Gastrocnemius medialis (tissue), 4 donors: ENCODE data around the gene TSHR. TPM values are rescaled to one million over a fixed set of nuclear protein-coding genes. Genes with fewer than 3 reads are reported as not detected.

Source experiments
- ATAC-seq, 2 donors: fragments of 150-250 bp; one replicate each; pipeline ENCODE4 v1.9.1; 2016
- DNase-seq, 2 donors: peaks; one replicate each; pipeline ENCODE4 v3.0.0-alpha.2; 2019
- H3K27ac ChIP-seq, 4 donors: fragments of 200-600 bp; sonication (generic); 1 replicate in 1 of 4; 2 replicates in 3 of 4; pipeline ENCODE4 v1.5.1; 2016 to 2018; ENCODE audit warnings: mild to moderate bottlenecking in 2 of 4, moderate library complexity in 1 of 4
- H3K27me3 ChIP-seq, 3 donors: fragments of 200-600 bp; sonication (generic) in 2 of 3; 1 replicate in 1 of 3; 2 replicates in 2 of 3; pipeline versions ENCODE4 v1.5.1 to v1.6.0; 2016 to 2019; ENCODE audit warnings: mild to moderate bottlenecking in 1 of 3, moderate library complexity in 1 of 3
- H3K36me3 ChIP-seq, 2 donors: fragments of 200-600 bp; sonication (generic) in 1 of 2; one replicate each; pipeline ENCODE4 v1.5.1; 2017 to 2018
- H3K4me1 ChIP-seq, 2 donors: fragments of 200-600 bp; sonication (generic) in 1 of 2; one replicate each; pipeline ENCODE4 v1.5.1; 2016 to 2017; ENCODE audit warnings: mild to moderate bottlenecking in 2 of 2
- H3K4me3 ChIP-seq, 4 donors: fragments of 200-600 bp; sonication (generic) in 3 of 4; 1 replicate in 1 of 4; 2 replicates in 3 of 4; pipeline ENCODE4 v1.5.1; 2016 to 2019; ENCODE audit warnings: mild to moderate bottlenecking in 2 of 4
- H3K9me3 ChIP-seq, 3 donors: fragments of 200-600 bp; sonication (generic) in 2 of 3; 1 replicate in 1 of 3; 2 replicates in 2 of 3; pipeline ENCODE4 v1.5.1; 2016 to 2019
- POLR2A ChIP-seq, 2 donors: fragments of 450-650 bp; IDR thresholded peaks; one replicate each; pipeline ENCODE4 v1.6.1; 2017; ENCODE audit warnings: antibody characterized with exemption in 2 of 2, mild to moderate bottlenecking in 2 of 2, moderate library complexity in 2 of 2
- in situ Hi-C, 4 donors: fragments of 200-750 bp; cut with MboI; loops; one replicate each; pipeline versions ENCODE4 v1.15.0 to v1.8.0; 2017; ENCODE audit warnings: low sequenced_read_pairs in 4 of 4
- intact Hi-C: fragments of 100-400 bp; cut with DNase I; formaldehyde crosslinking; loops from one replicate; pipeline ENCODE4 v1.15.1; 2023; ENCODE audit warnings: low total_unique reads
- total RNA-seq, 4 donors: library from RNA; depleted of rRNA; stranded (reverse); fragments of >200 nt; gene quantifications; one replicate each; pipeline versions ENCODE4 v1.1.0 to v1.2.3, GENCODE V29; 2016
- TF ChIP-seq, protein P1 (sequence below), 5 experiments: fragments of 450-650 bp in 3 of 5; fragments of 200-600 bp in 2 of 5; sonication (generic) in 2 of 5; IDR thresholded peaks in 4 of 5; conservative IDR thresholded peaks in 1 of 5; 1 replicate in 4 of 5; 2 replicates in 1 of 5; pipeline ENCODE4 v1.5.1; 2016 to 2019; ENCODE audit warnings: antibody characterized with exemption in 5 of 5, mild to moderate bottlenecking in 3 of 5, moderate library complexity in 3 of 5

Gene TSHR
- total RNA-seq, 4 donors from 2014 or later, result not detected

DNA sequence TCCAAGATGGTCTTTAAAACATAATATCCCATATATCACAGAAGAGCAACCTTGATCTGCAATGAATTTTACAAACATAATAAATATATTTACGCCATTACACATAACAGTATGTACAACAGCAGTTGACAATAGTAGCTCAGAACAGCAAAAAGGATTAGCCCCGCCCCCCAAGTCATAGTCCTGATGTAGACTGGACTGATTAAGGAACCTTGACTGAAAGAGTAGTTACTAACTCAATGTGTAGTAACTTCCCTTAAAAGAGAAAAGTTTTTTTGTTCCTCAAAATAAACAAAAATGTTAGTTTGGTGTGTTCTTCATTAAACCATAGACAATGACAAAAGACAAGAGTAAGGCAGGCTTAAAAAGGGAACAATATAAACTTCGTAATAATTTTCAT lies 220.8 kb downstream of the TSHR start:
- no peak overlapping the region for H3K27ac ChIP-seq

DNA sequence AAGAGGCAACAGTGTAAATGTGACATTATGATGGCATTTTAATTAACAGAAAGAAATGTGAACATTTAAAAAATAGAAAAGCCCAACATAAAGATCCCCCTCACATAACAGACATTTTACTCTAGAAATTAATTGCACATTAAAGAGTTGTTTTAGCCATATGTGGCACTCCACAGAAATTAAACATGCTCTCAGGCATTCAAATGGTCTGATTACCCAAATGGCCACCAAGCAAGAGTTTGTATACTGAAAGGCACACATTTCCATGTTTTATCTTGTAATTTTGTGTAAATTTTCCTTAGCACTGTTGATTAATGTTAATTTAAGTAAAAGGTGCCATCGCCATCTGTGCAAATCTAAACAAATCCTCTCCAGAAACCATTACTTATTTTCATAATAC lies 221.8 kb downstream of the TSHR start:
- H3K4me1 ChIP-seq, result peaks cover 0 to 5% of the 10 kb centered on the region in 2 donors
- peak overlapping the region in 1 of 4 donors; percentile 10 for H3K27ac ChIP-seq
- DNase-seq, result no peak
- no peaks in the 10 kb centered on the region for H3K27me3 ChIP-seq
- in situ Hi-C loops (loop anchor here in 1 of 4 donors (10.0 kb wide), 1 partner anchor 232 kb away; the partner anchor contains the start of gene CEP128), intact Hi-C loops (no loop called here)
- H3K4me3 ChIP-seq, result no peak overlapping the region
- ATAC-seq, result no peak
- no peaks in the 10 kb centered on the region for H3K36me3 ChIP-seq
- TF ChIP-seq POLR2A (IDR thresholded peaks at IDR 0.05), result no peak
- TF ChIP-seq, protein P1, sequence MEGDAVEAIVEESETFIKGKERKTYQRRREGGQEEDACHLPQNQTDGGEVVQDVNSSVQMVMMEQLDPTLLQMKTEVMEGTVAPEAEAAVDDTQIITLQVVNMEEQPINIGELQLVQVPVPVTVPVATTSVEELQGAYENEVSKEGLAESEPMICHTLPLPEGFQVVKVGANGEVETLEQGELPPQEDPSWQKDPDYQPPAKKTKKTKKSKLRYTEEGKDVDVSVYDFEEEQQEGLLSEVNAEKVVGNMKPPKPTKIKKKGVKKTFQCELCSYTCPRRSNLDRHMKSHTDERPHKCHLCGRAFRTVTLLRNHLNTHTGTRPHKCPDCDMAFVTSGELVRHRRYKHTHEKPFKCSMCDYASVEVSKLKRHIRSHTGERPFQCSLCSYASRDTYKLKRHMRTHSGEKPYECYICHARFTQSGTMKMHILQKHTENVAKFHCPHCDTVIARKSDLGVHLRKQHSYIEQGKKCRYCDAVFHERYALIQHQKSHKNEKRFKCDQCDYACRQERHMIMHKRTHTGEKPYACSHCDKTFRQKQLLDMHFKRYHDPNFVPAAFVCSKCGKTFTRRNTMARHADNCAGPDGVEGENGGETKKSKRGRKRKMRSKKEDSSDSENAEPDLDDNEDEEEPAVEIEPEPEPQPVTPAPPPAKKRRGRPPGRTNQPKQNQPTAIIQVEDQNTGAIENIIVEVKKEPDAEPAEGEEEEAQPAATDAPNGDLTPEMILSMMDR (IDR thresholded peaks at IDR 0.05 in 4 of 5, conservative IDR thresholded peaks at IDR 0.05 in 1 of 5), result no peak
- H3K9me3 ChIP-seq, result no peaks in the 10 kb centered on the region

More for the DNA sequence above, 220.8 kb downstream of the TSHR start:
- peaks cover 4% of the 10 kb centered on the region in 2 donors for H3K4me1 ChIP-seq
- intact Hi-C loops (no loop called here), in situ Hi-C loops (loop anchor here in 1 of 4 donors (10.0 kb wide), 1 partner anchor 231 kb away; the partner anchor contains the start of gene CEP128)
- H3K36me3 ChIP-seq, result no peaks in the 10 kb centered on the region
- no peak overlapping the region for H3K4me3 ChIP-seq
- ATAC-seq (no peak), DNase-seq (peak; percentile 18 to 35)
- no peaks in the 10 kb centered on the region for H3K27me3 ChIP-seq
- H3K9me3 ChIP-seq, result no peaks in the 10 kb centered on the region
- TF ChIP-seq, protein P1 (IDR thresholded peaks at IDR 0.05 in 4 of 5, conservative IDR thresholded peaks at IDR 0.05 in 1 of 5), result no peak
- TF ChIP-seq POLR2A (IDR thresholded peaks at IDR 0.05), result no peak

DNA sequence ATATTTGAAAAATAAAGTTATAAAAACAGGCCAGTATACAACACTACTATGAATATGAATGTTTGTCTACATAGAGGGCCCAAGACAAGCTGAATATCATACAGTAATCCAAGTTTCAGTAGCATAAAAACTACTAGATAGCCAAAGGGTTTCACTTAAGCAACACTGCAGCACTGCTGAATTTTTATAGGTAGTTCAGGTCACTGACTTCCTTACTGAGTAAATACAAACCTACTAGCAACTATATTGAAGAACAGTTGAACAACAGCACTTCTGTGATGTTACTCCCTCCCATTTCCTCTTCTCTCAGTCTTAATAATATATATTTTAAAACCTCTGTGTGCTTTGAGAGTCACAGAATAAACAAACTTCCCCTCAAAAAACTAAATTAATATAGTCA lies 222.6 kb downstream of the TSHR start:
- no peak overlapping the region for H3K4me3 ChIP-seq
- H3K27me3 ChIP-seq, result no peaks in the 10 kb centered on the region
- DNase-seq, result no peak
- no peaks in the 10 kb centered on the region for H3K36me3 ChIP-seq
- peaks cover 7 to 10% of the 10 kb centered on the region in 2 donors for H3K4me1 ChIP-seq
- in situ Hi-C loops (loop anchor here in 1 of 4 donors (10.0 kb wide), 1 partner anchor 233 kb away; the partner anchor contains the start of gene CEP128), intact Hi-C loops (no loop called here)
- no peaks in the 10 kb centered on the region for H3K9me3 ChIP-seq
- H3K27ac ChIP-seq, result no peak overlapping the region
- ATAC-seq, result no peak
- no peak for TF ChIP-seq POLR2A (IDR thresholded peaks at IDR 0.05)
- TF ChIP-seq, protein P1 (IDR thresholded peaks at IDR 0.05 in 4 of 5, conservative IDR thresholded peaks at IDR 0.05 in 1 of 5), result no peak

DNA sequence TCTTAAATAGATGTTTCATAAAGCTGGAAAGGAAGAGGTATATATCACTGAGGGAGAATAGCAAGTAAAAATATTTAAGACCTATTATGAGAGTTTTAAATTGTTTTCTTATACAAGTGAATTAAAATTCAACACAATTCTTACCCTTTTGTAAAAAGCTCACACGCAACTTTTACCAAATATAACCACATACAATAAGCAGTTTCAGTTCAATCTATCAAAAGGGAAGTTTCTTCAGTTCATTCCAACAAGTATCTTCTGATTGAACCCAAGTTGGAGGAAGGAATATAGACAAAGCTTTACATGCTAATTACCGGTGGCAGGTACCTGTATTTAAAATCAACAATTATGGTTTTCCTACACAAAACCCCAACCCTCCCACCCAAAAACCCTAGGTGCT lies 224.2 kb downstream of the TSHR start:
- no peak for DNase-seq
- Histone ChIP-seq H3K27ac (no peak overlapping the region), H3K9me3 (no peaks in the 10 kb centered on the region), H3K4me1 (peaks cover 9 to 13% of the 10 kb centered on the region in 2 donors), H3K36me3 (no peaks in the 10 kb centered on the region), H3K4me3 (no peak overlapping the region), H3K27me3 (no peaks in the 10 kb centered on the region)
- ATAC-seq, result no peak
- TF ChIP-seq, protein P1 (IDR thresholded peaks at IDR 0.05 in 4 of 5, conservative IDR thresholded peaks at IDR 0.05 in 1 of 5), result no peak
- TF ChIP-seq POLR2A (IDR thresholded peaks at IDR 0.05), result no peak
- intact Hi-C loops (no loop called here), in situ Hi-C loops (loop anchor here in 1 of 4 donors (10.0 kb wide), 1 partner anchor 235 kb away; the partner anchor contains the start of gene CEP128)
